ENCODE data around the gene DHDH. TPM values are rescaled to one million over a fixed set of nuclear protein-coding genes. Genes with fewer than 3 reads are reported as not detected.
A peak's percentile ranks its signal among the peaks of the same experiment; 100 is the strongest.

DHDH gene
- total and polyA plus RNA-seq, 12 donors: 0.17 to 0.51 TPM; not detected in 10

GRCh38 chr19:48988860-48989259, 55.4 kb downstream of the DHDH start:
- Histone ChIP-seq H3K4me3 (no peak overlapping the region), H3K9me3 (no peaks in the 10 kb centered on the region), H3K27ac (peak overlapping the region in 5 of 10 donors; percentile 90 to 98 (median 96)), H3K27me3 (no peaks in the 10 kb centered on the region), H3K4me1 (peaks cover 9 to 42% (median 30%) of the 10 kb centered on the region in 9 donors), H3K36me3 (peaks cover 0 to 71% (median 42%) of the 10 kb centered on the region in 9 donors)
- DNase-seq (no peak), ATAC-seq (no peak)
- intact Hi-C loops (cut with DNase I): no loop called here
- no peak for TF ChIP-seq CTCF (IDR thresholded peaks at IDR 0.05)
- 91 to 95% methylated on average over 9 of the region's 9 CpGs for WGBS, 2 donors

GRCh38 chr19:48989701-48990291, 56.3 kb downstream of the DHDH start:
- peaks cover 0 to 62% (median 32%) of the 10 kb centered on the region in 9 donors for H3K36me3 ChIP-seq
- H3K27me3 ChIP-seq: no peaks in the 10 kb centered on the region
- DNase-seq (peak; percentile 59 to 70), ATAC-seq (peak in 4 of 8 donors; percentile 1 to 9 (median 6))
- H3K9me3 ChIP-seq: no peaks in the 10 kb centered on the region
- TF ChIP-seq CTCF (IDR thresholded peaks at IDR 0.05): no peak
- peaks cover 9 to 48% (median 39%) of the 10 kb centered on the region in 9 donors for H3K4me1 ChIP-seq
- intact Hi-C loops (cut with DNase I): loop anchor here in 5 of 10 donors (10.0 kb wide), 4 partner anchors 85 to 225 kb away; partner anchors contain the start of genes KCNA7 (in 2 of the 5), HRC (in 1 of the 5) and TRPM4 (in 1 of the 5)
- WGBS, 2 donors: 39 to 42% methylated on average over 17 of the region's 17 CpGs
- peak overlapping the region in 9 of 10 donors; percentile 52 to 98 (median 95) for H3K27ac ChIP-seq
- H3K4me3 ChIP-seq: peak overlapping the region in 5 of 10 donors; percentile 4 to 97 (median 83)

GRCh38 chr19:48990400-48990799, 56.9 kb downstream of the DHDH start:
- DNase-seq (no peak), ATAC-seq (no peak)
- Histone ChIP-seq H3K27me3 (no peaks in the 10 kb centered on the region), H3K4me1 (peaks cover 9 to 53% (median 42%) of the 10 kb centered on the region in 9 donors), H3K9me3 (no peaks in the 10 kb centered on the region), H3K4me3 (peak overlapping the region in 6 of 10 donors; percentile 14 to 99 (median 94)), H3K27ac (peak overlapping the region; percentile 8 to 98 (median 95)), H3K36me3 (peaks cover 0 to 56% (median 26%) of the 10 kb centered on the region in 9 donors)
- no peak for TF ChIP-seq CTCF (IDR thresholded peaks at IDR 0.05)
- intact Hi-C loops (cut with DNase I): loop anchor here in 5 of 10 donors (10.0 kb wide), 4 partner anchors 84 to 224 kb away; partner anchors contain the start of genes KCNA7 (in 2 of the 5), HRC (in 1 of the 5) and TRPM4 (in 1 of the 5)
- 28 to 32% methylated on average over 4 of the region's 4 CpGs for WGBS, 2 donors

GRCh38 chr19:48991011-48991609, 57.6 kb downstream of the DHDH start:
- Histone ChIP-seq H3K4me3 (peak overlapping the region; percentile 54 to 99 (median 88)), H3K9me3 (no peaks in the 10 kb centered on the region), H3K27me3 (no peaks in the 10 kb centered on the region), H3K36me3 (peaks cover 0 to 49% (median 19%) of the 10 kb centered on the region in 9 donors), H3K4me1 (peaks cover 9 to 53% (median 42%) of the 10 kb centered on the region in 9 donors), H3K27ac (peak overlapping the region in 9 of 10 donors; percentile 90 to 98 (median 95))
- intact Hi-C loops (cut with DNase I): loop anchor here in 5 of 10 donors (10.0 kb wide), 4 partner anchors 84 to 224 kb away; partner anchors contain the start of genes KCNA7 (in 2 of the 5), HRC (in 1 of the 5) and TRPM4 (in 1 of the 5)
- no peak for ATAC-seq
- no peak for DNase-seq
- TF ChIP-seq CTCF (IDR thresholded peaks at IDR 0.05): no peak
- WGBS, 2 donors: 77 to 80% methylated on average over 22 of the region's 22 CpGs

Data from heart right ventricle (tissue), 16 donors.